ENCODE results near the gene PTAR1. TPM values are rescaled to one million over a fixed set of nuclear protein-coding genes. Genes with fewer than 3 reads are reported as not detected.

Gene PTAR1
- total RNA-seq, 2 donors from 2014 or later = 73.7 to 81.6 TPM

GRCh38 chr9:69755205-69755604 lies 4.6 kb downstream of the PTAR1 start:
- no peak overlapping the region for H3K27ac ChIP-seq (ENCODE audit: low read depth, low read length)
- no peak for DNase-seq
- no peaks in the 10 kb centered on the region for H3K9me3 Mint-ChIP-seq
- peaks cover 21% of the 10 kb centered on the region for H3K4me1 Mint-ChIP-seq
- peaks cover 13% of the 10 kb centered on the region for H3K36me3 Mint-ChIP-seq (ENCODE audit: low read depth)
- no peak overlapping the region for H3K4me3 Mint-ChIP-seq
- WGBS, 2 experiments (ENCODE audit: insufficient coverage in 1 of 2, insufficient read length in 1 of 2) = 88 to 100% methylated on average over 2 of the region's 2 CpGs
- H3K27me3 Mint-ChIP-seq (ENCODE audit: insufficient read depth) = no peaks in the 10 kb centered on the region
- H3K4me3 ChIP-seq (ENCODE audit: low read length) = no peak overlapping the region
- peaks cover 5% of the 10 kb centered on the region for H3K36me3 ChIP-seq (ENCODE audit: control insufficient read depth, insufficient read depth, low read length)
- H3K9ac ChIP-seq (ENCODE audit: extremely low read depth, low read length, poor library complexity, severe bottlenecking) = no peak overlapping the region
- no peaks in the 10 kb centered on the region for H3K4me1 ChIP-seq (ENCODE audit: control insufficient read depth, insufficient read depth, low read length)
- H3K27ac Mint-ChIP-seq = no peak overlapping the region
- TF ChIP-seq CTCF (conservative IDR thresholded peaks at IDR 0.05) = no peak
- no peaks in the 10 kb centered on the region for H3K9me3 ChIP-seq (ENCODE audit: control insufficient read depth, low read length)
- no peaks in the 10 kb centered on the region for H3K27me3 ChIP-seq (ENCODE audit: control insufficient read depth, insufficient read depth, low read length, poor library complexity, severe bottlenecking)

GRCh38 chr9:69753830-69754229 lies 6.0 kb downstream of the PTAR1 start:
- 95 to 100% methylated on average over 3 of the region's 3 CpGs for WGBS, 2 experiments (ENCODE audit: insufficient coverage in 1 of 2, insufficient read length in 1 of 2)

GRCh38 chr9:69750085-69750484 lies 9.7 kb downstream of the PTAR1 start:
- Histone ChIP-seq H3K9me3 (ENCODE audit: control insufficient read depth, low read length) (no peaks in the 10 kb centered on the region), H3K27me3 (ENCODE audit: control insufficient read depth, insufficient read depth, low read length, poor library complexity, severe bottlenecking) (no peaks in the 10 kb centered on the region), H3K4me3 (ENCODE audit: low read length) (no peak overlapping the region), H3K9ac (ENCODE audit: extremely low read depth, low read length, poor library complexity, severe bottlenecking) (no peak overlapping the region), H3K36me3 (ENCODE audit: control insufficient read depth, insufficient read depth, low read length) (peaks cover 36% of the 10 kb centered on the region), H3K27ac (ENCODE audit: low read depth, low read length) (no peak overlapping the region), H3K4me1 (ENCODE audit: control insufficient read depth, insufficient read depth, low read length) (peaks cover 3% of the 10 kb centered on the region)
- WGBS, 2 experiments (ENCODE audit: insufficient coverage in 1 of 2, insufficient read length in 1 of 2) = 91% methylated on average over 2 of the region's 2 CpGs; no CpG with 5 or more reads in 1 of the 2 experiments
- Mint-ChIP-seq H3K4me3 (no peak overlapping the region), H3K9me3 (no peaks in the 10 kb centered on the region), H3K36me3 (ENCODE audit: low read depth) (peaks cover 27% of the 10 kb centered on the region), H3K27ac (peak overlapping the region; percentile 33), H3K27me3 (ENCODE audit: insufficient read depth) (no peaks in the 10 kb centered on the region), H3K4me1 (peaks cover 23% of the 10 kb centered on the region)
- TF ChIP-seq CTCF (conservative IDR thresholded peaks at IDR 0.05) = no peak
- DNase-seq = no peak

More at GRCh38 chr9:69753830-69754229, 6.0 kb downstream of the PTAR1 start:
- Mint-ChIP-seq H3K9me3 (no peaks in the 10 kb centered on the region), H3K36me3 (ENCODE audit: low read depth) (peaks cover 18% of the 10 kb centered on the region), H3K27me3 (ENCODE audit: insufficient read depth) (no peaks in the 10 kb centered on the region), H3K4me1 (peaks cover 29% of the 10 kb centered on the region), H3K27ac (no peak overlapping the region), H3K4me3 (no peak overlapping the region)
- Histone ChIP-seq H3K9me3 (ENCODE audit: control insufficient read depth, low read length) (no peaks in the 10 kb centered on the region), H3K4me1 (ENCODE audit: control insufficient read depth, insufficient read depth, low read length) (peaks cover 2% of the 10 kb centered on the region), H3K4me3 (ENCODE audit: low read length) (no peak overlapping the region), H3K9ac (ENCODE audit: extremely low read depth, low read length, poor library complexity, severe bottlenecking) (no peak overlapping the region), H3K27me3 (ENCODE audit: control insufficient read depth, insufficient read depth, low read length, poor library complexity, severe bottlenecking) (no peaks in the 10 kb centered on the region), H3K36me3 (ENCODE audit: control insufficient read depth, insufficient read depth, low read length) (peaks cover 15% of the 10 kb centered on the region), H3K27ac (ENCODE audit: low read depth, low read length) (no peak overlapping the region)
- TF ChIP-seq CTCF (conservative IDR thresholded peaks at IDR 0.05) = no peak
- no peak for DNase-seq
